SH-SY5Y (cell line): ENCODE measurements around the gene INSM1.

ENCODE experiments used
- GATA2 ChIP-seq: IDR thresholded peaks from 2 replicates; pipeline ENCODE4 v1.6.1; 2011; ENCODE audit warnings: mild to moderate bottlenecking, low read depth, low read length
- GATA3 ChIP-seq: IDR thresholded peaks from 2 replicates; pipeline ENCODE4 v1.6.1; 2011; ENCODE audit warnings: low read depth, mild to moderate bottlenecking, low read length, moderate library complexity

- TF ChIP-seq GATA2 = no peak
- no peak for TF ChIP-seq GATA3
These were observed 46.8 kb upstream of the INSM1 start for GRCh38 chr20:20321134-20321533.
